Measurements from ENCODE around the gene NDUFV2. TPM values are rescaled to one million over a fixed set of nuclear protein-coding genes. Genes with fewer than 3 reads are reported as not detected.

The NDUFV2 gene
- total RNA-seq, 1 donor from 2014 or later = 69.0 TPM

DNA sequence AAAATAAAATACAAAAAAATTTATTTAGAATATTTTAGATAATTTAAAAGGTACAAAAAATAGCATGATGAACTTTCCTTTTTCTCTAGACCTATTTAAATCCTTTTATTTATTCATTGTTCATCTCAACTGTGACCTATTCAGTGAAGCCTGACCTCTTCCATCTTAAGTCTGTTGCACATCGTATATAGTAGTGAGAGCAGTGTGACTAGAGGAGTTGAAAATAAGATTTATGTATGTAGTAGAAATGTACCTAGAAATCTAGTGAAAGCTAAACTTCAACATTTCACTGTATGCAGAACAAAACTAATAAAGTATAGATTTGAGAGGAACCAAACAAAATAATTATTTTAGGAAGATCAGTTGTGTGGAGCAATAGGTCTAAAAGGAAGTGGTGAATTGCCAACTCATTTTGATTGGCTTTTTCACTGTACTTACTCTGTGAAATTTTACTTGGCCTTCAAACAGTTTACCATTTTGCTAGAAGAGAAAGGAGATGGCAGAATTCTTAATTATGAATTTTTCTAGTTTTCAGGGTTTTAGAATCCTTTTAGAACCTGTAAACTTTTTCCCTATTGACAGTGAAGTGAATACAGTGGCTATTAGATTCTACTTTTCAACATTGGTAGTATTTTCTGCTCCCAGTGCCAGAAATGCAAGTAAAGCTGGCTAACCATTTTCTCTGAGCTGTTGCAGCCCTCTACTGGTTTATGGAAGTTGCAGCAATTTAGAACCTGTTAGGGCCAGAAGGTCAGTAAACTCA, 45.1 kb downstream of the NDUFV2 start:
- TF ChIP-seq, protein P1, sequence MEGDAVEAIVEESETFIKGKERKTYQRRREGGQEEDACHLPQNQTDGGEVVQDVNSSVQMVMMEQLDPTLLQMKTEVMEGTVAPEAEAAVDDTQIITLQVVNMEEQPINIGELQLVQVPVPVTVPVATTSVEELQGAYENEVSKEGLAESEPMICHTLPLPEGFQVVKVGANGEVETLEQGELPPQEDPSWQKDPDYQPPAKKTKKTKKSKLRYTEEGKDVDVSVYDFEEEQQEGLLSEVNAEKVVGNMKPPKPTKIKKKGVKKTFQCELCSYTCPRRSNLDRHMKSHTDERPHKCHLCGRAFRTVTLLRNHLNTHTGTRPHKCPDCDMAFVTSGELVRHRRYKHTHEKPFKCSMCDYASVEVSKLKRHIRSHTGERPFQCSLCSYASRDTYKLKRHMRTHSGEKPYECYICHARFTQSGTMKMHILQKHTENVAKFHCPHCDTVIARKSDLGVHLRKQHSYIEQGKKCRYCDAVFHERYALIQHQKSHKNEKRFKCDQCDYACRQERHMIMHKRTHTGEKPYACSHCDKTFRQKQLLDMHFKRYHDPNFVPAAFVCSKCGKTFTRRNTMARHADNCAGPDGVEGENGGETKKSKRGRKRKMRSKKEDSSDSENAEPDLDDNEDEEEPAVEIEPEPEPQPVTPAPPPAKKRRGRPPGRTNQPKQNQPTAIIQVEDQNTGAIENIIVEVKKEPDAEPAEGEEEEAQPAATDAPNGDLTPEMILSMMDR (IDR thresholded peaks at IDR 0.05; ENCODE audit: insufficient read depth, low read length, severe bottlenecking) = peak; percentile 67
- no peak for FAIRE-seq
- DNase-seq (ENCODE audit: low read depth) = peak; percentile 77
- Histone ChIP-seq H3K27me3 (ENCODE audit: control insufficient read depth, insufficient read depth, low read length) (no peaks in the 10 kb centered on the region), H3K36me3 (ENCODE audit: control insufficient read depth, insufficient read depth, low read length) (no peaks in the 10 kb centered on the region), H3K4me3 (ENCODE audit: low read depth, low read length) (no peak overlapping the region)

DNA sequence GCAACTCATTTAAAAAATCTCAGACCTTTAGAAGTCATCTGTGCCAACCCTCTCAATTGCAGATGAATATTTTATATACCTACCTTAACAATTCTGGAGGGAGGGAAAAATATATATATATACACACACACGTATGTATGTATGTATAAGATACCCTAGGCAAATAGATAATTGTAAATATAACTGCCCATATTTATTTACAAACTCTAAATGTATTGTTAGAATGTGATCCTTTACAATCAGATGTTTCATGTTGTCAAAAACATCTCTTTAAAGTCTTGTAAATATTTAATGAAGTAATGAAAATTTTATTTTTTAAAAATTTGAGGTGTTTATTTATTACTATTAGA, 45.7 kb downstream of the NDUFV2 start:
- TF ChIP-seq, protein P1 (IDR thresholded peaks at IDR 0.05; ENCODE audit: insufficient read depth, low read length, severe bottlenecking) = no peak
- no peaks in the 10 kb centered on the region for H3K36me3 ChIP-seq (ENCODE audit: control insufficient read depth, insufficient read depth, low read length)
- H3K27me3 ChIP-seq (ENCODE audit: control insufficient read depth, insufficient read depth, low read length) = no peaks in the 10 kb centered on the region
- H3K4me3 ChIP-seq (ENCODE audit: low read depth, low read length) = no peak overlapping the region
- DNase-seq (ENCODE audit: low read depth) (no peak), FAIRE-seq (no peak)

DNA sequence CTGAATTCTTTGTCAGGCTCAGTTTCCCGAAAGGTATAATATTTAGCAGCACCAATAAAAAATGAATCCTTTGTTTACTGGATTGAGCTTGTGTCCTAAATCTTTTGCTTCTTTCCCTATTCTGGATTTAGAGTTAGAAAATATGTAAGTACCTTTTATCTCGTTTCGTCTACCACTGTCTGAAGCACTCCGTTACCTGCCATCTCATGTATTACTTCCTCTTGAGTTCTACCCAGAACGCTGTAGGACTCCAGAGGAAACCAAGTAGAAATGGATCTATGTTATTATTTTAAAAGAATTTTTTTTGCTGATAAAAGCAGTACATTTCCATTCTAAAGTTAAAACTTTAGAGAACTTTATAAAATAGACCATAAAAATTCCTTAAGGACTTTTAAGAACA, 47.6 kb downstream of the NDUFV2 start:
- FAIRE-seq (no peak), DNase-seq (ENCODE audit: low read depth) (no peak)
- TF ChIP-seq, protein P1 (IDR thresholded peaks at IDR 0.05; ENCODE audit: insufficient read depth, low read length, severe bottlenecking) = no peak
- no peaks in the 10 kb centered on the region for H3K27me3 ChIP-seq (ENCODE audit: control insufficient read depth, insufficient read depth, low read length)
- H3K4me3 ChIP-seq (ENCODE audit: low read depth, low read length) = no peak overlapping the region
- H3K36me3 ChIP-seq (ENCODE audit: control insufficient read depth, insufficient read depth, low read length) = no peaks in the 10 kb centered on the region

DNA sequence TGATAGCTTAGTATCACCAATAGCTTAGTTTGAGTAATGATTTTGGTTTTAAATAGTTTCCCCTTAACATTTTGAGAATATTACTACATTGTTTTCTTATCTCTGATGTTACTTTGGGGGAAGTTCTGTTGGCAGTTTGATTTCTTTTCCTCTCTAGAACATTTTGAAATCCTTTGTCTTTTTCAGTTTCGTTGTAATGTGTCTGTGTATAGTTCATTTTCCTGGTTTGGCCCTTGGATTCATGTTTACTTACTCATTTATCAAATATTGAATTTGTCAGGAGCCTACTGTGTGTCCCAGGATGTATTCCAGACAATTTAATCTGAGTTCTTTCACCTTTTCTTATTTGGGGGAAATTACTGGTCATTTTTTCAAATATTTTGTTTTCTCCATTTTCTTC, 50.8 kb downstream of the NDUFV2 start:
- TF ChIP-seq, protein P1 (IDR thresholded peaks at IDR 0.05; ENCODE audit: insufficient read depth, low read length, severe bottlenecking) = no peak
- FAIRE-seq = no peak
- no peaks in the 10 kb centered on the region for H3K27me3 ChIP-seq (ENCODE audit: control insufficient read depth, insufficient read depth, low read length)
- no peaks in the 10 kb centered on the region for H3K36me3 ChIP-seq (ENCODE audit: control insufficient read depth, insufficient read depth, low read length)
- H3K4me3 ChIP-seq (ENCODE audit: low read depth, low read length) = no peak overlapping the region
- DNase-seq (ENCODE audit: low read depth) = no peak

DNA sequence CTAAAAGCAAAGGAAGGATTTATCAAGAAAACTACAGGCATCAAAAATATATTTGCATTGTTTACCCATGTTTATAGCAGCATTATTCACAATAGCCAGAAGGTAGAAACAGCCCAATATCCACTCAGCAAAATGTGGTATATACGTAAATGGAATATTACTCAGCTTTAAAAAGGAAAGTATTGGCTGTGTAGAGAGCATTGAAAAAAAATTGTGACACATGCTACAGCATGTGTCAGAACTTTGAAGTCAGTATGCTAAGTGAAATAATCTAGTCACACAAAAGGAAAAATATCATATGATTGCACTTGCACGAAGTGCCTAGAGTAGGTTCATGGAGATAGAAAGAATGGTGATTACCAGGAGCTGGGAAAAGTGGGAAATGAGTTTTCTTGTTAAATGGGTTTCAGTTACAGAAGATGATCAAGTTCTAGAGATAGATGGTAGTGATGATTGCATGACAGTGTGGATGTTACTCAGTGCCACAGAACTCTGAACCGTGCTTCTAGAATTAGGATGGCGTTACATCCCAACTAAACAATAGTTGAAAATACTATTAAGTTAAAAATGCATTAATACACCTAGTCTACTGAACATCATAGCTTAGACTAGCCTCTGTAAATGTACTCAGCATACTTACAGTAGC, 54.2 kb downstream of the NDUFV2 start:
- DNase-seq (ENCODE audit: low read depth) (no peak), FAIRE-seq (no peak)
- Histone ChIP-seq H3K36me3 (ENCODE audit: control insufficient read depth, insufficient read depth, low read length) (no peaks in the 10 kb centered on the region), H3K27me3 (ENCODE audit: control insufficient read depth, insufficient read depth, low read length) (no peaks in the 10 kb centered on the region), H3K4me3 (ENCODE audit: low read depth, low read length) (no peak overlapping the region)
- TF ChIP-seq, protein P1 (IDR thresholded peaks at IDR 0.05; ENCODE audit: insufficient read depth, low read length, severe bottlenecking) = no peak
